Head of caudate nucleus (tissue), 42 donors: Measurements from ENCODE around the gene PRPSAP2.
"Not testable (repeated sequence)": the region's sequence is repeated elsewhere in the genome, so short reads cannot be mapped to it uniquely, and the experiment has no call there.

ENCODE experiments used
- DNase-seq, 42 donors: peaks; one replicate each; pipeline versions ENCODE4 v3.0.0 to v3.0.0-alpha.2; 2020 to 2021; ENCODE audit warnings: mixed read lengths in 7 of 42
- intact Hi-C: fragments of 100-400 bp; cut with DNase I; formaldehyde crosslinking; loops from one replicate; pipeline ENCODE4 v1.15.0; 2022

The PRPSAP2 gene

DNA sequence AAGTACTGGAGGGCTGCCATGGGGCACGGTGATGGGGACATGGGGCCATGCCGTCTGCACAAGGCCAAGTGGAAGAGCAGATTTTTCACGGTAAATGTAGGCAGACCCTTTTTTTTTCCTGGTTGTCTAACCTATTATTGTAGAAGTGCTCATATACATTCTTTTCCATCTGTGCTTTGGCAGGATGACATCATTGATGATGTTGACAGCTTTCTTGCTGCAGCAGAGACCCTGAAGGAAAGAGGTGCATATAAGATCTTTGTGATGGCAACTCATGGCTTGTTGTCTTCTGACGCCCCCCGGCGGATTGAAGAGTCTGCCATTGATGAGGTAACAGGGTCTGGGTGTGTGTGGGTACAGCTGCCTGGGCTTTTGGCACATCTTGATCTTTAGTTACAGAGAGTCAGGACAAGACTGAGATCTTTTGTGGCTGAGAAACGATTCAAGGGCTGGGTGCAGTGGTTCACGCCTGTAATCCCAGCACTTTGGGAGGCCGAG lies 70.7 kb downstream of the PRPSAP2 start:
- intact Hi-C loops, result no loop called here
- DNase-seq, result no peak

DNA sequence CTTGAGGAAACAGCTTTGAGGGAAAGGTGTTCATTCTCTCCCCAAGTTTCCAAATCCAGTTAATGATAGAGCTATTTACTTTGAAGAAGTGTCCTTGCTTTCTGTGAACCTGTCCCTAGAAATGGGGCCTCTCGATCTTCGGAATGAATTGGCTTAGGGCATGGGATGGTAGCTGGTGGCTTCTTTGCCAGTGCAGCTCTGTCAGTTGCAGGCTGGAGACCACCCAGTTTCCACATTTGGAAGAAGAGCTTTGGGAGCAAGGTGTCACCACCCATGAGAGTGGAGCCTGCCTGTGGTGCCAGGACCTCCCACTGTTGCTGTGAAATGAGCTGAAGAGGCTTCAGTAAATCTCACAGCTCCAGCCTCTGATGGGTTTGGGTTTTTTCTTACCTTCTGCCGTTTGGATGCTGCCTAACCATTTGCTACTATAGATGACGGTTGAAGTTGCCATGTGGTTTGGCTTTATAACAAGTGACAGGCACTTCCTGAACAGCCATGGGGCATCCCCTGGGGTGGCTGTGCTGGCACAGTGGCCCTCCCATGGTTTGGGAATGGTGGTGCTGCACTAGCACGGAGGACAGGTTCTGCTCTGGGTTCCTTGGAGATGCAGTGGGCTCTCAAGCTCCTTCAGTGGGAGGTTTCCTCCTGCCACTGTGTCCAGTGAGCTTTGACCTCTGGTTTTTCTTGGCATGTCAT lies 74.6 kb downstream of the PRPSAP2 start:
- DNase-seq, result no peak
- intact Hi-C loops, result no loop called here

DNA sequence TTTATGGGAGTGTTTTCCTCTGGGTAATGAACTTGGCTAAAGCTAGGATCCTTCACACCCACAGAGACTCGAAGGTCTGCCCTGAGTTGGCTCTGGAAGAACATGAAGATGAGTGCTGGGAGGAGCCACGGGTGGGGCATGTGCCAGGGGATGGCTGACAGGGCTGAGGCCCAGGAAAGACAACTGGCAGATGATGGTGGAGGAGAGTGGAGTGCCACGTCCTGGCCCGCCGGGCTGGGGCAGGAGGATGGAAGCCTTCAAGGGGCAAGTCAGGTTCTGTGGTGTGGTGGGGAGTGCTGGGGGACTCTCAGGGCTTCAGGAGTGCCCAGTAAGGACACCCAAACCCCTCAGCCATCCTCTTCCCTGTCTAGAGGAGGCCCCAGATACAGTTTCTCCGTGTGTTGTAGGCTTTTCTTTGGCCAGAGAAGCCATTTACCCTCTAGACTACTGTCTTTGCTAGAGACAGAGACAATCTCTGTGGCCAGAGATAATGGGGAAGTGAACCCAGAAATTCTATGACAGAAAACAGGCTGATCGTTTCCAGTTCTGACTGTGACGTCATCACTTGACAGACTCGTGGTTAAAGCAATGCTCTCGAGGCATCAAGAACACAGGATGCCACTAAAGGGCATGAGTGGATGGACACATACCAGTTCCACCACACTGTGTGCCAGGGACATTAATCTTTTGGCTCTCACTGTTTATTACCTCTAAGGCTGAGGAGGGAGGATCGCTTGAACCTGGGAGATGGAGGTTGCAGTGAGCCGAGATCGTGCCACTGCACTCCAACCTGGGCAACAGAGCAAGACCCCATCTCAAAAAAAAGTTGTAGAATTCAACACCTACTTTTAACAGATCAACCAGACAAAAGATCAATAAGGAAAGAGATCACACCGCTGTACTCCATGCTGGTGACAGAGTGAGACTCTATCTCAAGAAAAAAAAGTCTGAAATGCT lies 75.4 kb downstream of the PRPSAP2 start:
- DNase-seq, result no peak
- intact Hi-C loops, result no loop called here

GRCh38 chr17:18937981-18938691 lies 80.2 kb downstream of the PRPSAP2 start:
- peak in 1 of 42 donors; percentile 7 for DNase-seq
- intact Hi-C loops, result no loop called here

DNA sequence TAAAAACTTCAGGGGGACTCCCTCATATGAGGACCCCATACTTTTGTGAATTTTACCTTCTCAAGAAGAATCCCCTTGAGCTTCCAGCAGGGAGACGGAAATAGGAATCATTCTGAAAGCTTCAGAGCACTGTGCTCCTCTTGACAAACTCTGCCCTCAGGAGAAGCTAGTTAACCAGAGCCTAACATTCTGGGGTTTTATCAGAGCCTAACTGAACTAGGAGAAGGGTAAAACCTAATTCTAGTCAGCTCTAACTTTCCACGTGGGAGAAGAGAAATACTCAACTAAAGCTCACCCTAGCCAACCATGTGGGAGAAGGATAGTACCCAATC lies 80.7 kb downstream of the PRPSAP2 start:
- intact Hi-C loops, result no loop called here

GRCh38 chr17:18944646-18945045 lies 86.7 kb downstream of the PRPSAP2 start:
- no peak for DNase-seq
- intact Hi-C loops, result no loop called here

More for the DNA sequence above, 80.7 kb downstream of the PRPSAP2 start:
- DNase-seq, result no peak

GRCh38 chr17:18946536-18946935 lies 88.6 kb downstream of the PRPSAP2 start:
- intact Hi-C loops, result no loop called here

GRCh38 chr17:18947866-18948265 lies 89.9 kb downstream of the PRPSAP2 start:
- intact Hi-C loops, result no loop called here

More at GRCh38 chr17:18946536-18946935, 88.6 kb downstream of the PRPSAP2 start:
- DNase-seq, result no peak

GRCh38 chr17:18948476-18949006 lies 90.6 kb downstream of the PRPSAP2 start:
- intact Hi-C loops, result no loop called here
- no peak for DNase-seq

More at GRCh38 chr17:18947866-18948265, 89.9 kb downstream of the PRPSAP2 start:
- no peak for DNase-seq

GRCh38 chr17:18949566-18949965 lies 91.6 kb downstream of the PRPSAP2 start:
- no peak for DNase-seq
- intact Hi-C loops, result no loop called here

GRCh38 chr17:18950346-18950745 lies 92.4 kb downstream of the PRPSAP2 start:
- intact Hi-C loops, result no loop called here
- no peak for DNase-seq

DNA sequence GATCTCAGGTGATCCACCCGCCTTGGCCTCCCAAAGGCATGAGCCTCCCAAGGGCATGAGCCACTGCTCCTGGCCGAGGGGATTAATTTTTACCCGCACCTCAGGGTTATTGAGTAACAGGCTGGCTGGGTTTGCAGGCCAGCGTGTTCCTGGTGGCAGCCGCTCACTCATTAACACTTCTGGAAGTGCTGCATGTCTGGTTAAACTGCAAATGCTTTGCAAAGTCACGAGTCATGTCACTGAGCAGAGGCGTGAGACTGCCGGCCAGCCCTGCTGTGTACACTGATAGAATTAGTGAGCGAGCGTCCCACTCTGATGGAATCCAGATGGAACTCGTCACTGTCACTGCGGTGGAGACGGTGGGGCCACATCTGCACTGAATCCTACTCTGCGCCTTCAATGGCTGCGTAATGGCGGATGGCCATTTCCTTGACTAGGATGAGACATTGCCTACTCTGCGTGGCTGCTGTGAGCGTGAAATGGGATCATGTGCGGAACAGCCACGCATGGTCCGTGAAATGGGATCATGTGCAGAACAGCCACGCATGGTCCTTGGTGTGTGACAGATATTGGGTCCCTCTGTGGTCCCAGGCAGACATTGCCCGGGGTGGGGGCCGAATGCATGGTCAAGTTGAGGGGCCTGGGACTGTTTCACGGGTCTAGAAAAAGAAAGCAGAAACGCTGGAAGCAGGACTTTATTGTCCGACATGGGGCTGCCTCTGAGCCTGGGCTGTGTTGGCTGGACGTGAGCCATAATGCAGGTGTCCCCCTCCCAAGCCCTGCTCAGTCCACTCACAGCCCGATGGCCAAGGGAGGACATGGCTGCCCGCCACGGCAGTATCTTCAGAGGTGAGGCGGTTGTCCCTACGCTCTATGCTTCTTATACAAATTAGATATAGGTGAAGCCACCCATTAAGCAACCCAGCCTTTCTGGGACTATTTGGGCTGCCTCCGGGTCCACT lies 93.3 kb downstream of the PRPSAP2 start:
- no peak for DNase-seq
- intact Hi-C loops, result no loop called here

GRCh38 chr17:18951941-18952842 lies 94.3 kb downstream of the PRPSAP2 start, which contains the start of gene SLC5A10:
Gene SLC5A10 (plus strand): TSS chr17:18952165. CDS start chr17:18952206, 41 bp downstream.
- intact Hi-C loops, result no loop called here
- no peak for DNase-seq

DNA sequence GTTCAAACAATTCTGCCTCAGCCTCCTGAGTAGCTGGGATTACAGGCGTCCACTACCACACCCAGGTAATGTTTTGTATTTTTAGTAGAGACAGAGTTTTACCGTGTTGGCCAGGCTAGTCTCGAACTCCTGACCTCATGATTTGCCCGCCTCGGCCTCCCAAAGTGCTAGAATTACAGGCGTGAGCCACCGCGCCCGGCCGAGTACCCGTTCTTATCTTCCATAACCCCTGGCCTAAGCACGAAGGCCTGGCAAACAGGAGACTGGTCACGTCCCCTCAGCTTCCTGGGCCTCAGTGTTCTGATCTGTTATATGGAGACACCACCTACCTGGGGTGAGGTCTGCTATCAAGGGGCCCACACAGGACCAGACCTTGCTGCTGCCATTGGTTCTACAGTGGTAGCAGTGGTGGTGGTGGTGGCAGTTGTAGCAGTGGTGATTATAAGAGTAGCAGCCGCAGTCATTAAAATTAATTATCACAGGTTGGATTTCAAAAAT lies 95.3 kb downstream of the PRPSAP2 start:
- no peak for DNase-seq
- intact Hi-C loops, result no loop called here

- intact Hi-C loops, result no loop called here
- no peak for DNase-seq
These were observed 96.4 kb downstream of the PRPSAP2 start for GRCh38 chr17:18954321-18954720.

DNA sequence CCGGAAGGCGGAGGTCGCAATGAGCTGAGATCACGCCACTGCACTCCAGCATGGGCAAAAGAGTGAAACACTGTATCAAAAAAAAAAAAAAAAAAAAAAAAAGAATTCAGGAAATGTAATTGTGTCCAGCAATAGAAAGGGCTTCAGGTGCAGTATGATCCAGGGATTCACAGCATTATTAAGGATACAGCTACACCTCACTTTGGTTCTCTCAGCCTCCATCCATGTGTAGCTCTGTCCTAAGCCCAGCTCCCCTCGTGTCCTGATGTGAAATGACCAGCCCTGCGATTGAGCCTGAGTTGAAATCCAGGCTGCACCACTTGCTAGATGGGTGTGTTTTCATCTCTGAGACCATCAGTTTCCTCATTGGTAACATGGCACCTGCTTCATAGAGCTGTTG lies 97.1 kb downstream of the PRPSAP2 start:
- intact Hi-C loops, result no loop called here
- peak in 1 of 42 donors; percentile 0 for DNase-seq

DNA sequence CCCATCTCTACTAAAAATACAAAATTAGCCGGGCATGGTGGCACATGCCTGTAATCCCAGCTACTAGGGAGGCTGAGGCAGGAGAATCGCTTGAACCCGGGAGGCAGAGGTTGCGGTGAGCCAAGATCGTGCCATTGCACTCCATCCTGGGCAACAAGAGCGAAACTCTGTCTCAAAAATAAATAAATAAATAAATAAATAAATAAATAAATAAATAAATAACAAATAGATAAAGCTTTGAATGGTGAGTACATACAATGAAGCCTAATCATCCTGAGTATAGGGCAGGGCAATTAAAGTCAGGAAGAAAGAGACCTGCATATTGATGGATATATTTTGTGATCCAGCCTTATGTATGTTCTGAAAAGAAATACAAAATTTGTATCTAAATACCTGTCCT lies 98.1 kb downstream of the PRPSAP2 start:
- intact Hi-C loops, DNase-seq: not testable (repeated sequence)
